Gastroesophageal sphincter (tissue), 4 donors: ENCODE results near the gene BOC. TPM values are rescaled to one million over a fixed set of nuclear protein-coding genes. Genes with fewer than 3 reads are reported as not detected.

Experiments used
- ATAC-seq: fragments of 150-250 bp; one replicate; pipeline ENCODE4 v1.9.1; 2016; ENCODE audit warnings: mild to moderate bottlenecking, moderate library complexity
- H3K27ac ChIP-seq, 4 donors: fragments of 200-600 bp; sonication (generic) in 3 of 4; 1 replicate in 3 of 4; 2 replicates in 1 of 4; pipeline ENCODE4 v1.5.1; 2016 to 2019
- H3K27me3 ChIP-seq: fragments of 200-600 bp; sonication (generic); one replicate; pipeline ENCODE4 v1.5.1; 2019
- H3K36me3 ChIP-seq, 2 donors: fragments of 200-600 bp; sonication (generic); one replicate each; pipeline ENCODE4 v1.5.1; 2019; ENCODE audit warnings: control low read depth in 1 of 2
- H3K4me1 ChIP-seq, 3 donors: fragments of 200-600 bp; sonication (generic); 1 replicate in 2 of 3; 2 replicates in 1 of 3; pipeline ENCODE4 v1.5.1; 2016 to 2019; ENCODE audit warnings: control low read depth in 2 of 3
- H3K4me3 ChIP-seq, 2 donors: fragments of 200-600 bp; sonication (generic); one replicate each; pipeline ENCODE4 v1.5.1; 2019; ENCODE audit warnings: mild to moderate bottlenecking in 1 of 2, moderate library complexity in 1 of 2
- H3K9me3 ChIP-seq, 3 donors: fragments of 200-600 bp; sonication (generic); one replicate each; pipeline ENCODE4 v1.5.1; 2017 to 2019; ENCODE audit warnings: control low read depth in 2 of 3
- EP300 ChIP-seq: sonication (generic); formaldehyde crosslinking; IDR thresholded peaks from one replicate; pipeline ENCODE4 v1.6.1; 2017; ENCODE audit warnings: antibody characterized with exemption, mild to moderate bottlenecking
- POLR2A ChIP-seq, 2 donors: fragments of 450-650 bp; IDR thresholded peaks; one replicate each; pipeline ENCODE4 v1.6.1; 2017; ENCODE audit warnings: antibody characterized with exemption in 2 of 2, mild to moderate bottlenecking in 2 of 2, moderate library complexity in 1 of 2
- POLR2AphosphoS5 ChIP-seq: sonication (generic); formaldehyde crosslinking; IDR thresholded peaks from one replicate; pipeline ENCODE4 v1.6.1; 2017; ENCODE audit warnings: antibody characterized with exemption
- WGBS, 2 donors: methylation state at CpG; one replicate each; pipeline ENCODE4 v1.1.5; 2018; ENCODE audit warnings: low coverage in 1 of 2; 5-methylcytosine and 5-hydroxymethylcytosine counted together
- total RNA-seq, 4 donors: library from RNA; depleted of rRNA; stranded (reverse); fragments of >200 nt; gene quantifications; one replicate each; pipeline ENCODE4 v1.1.0, GENCODE V29; 2016
- TF ChIP-seq, protein P1 (sequence below), 4 experiments: fragments of 200-600 bp in 2 of 4; fragments of 450-650 bp in 2 of 4; sonication (generic) in 1 of 4; IDR thresholded peaks; one replicate each; pipeline ENCODE4 v1.5.1; 2017 to 2019; ENCODE audit warnings: antibody characterized with exemption in 4 of 4, mild to moderate bottlenecking in 2 of 4, moderate library complexity in 2 of 4

Gene BOC
- total RNA-seq, 4 donors from 2014 or later = 41.5 to 130 (median 73.9) TPM

- TF ChIP-seq, protein P1, sequence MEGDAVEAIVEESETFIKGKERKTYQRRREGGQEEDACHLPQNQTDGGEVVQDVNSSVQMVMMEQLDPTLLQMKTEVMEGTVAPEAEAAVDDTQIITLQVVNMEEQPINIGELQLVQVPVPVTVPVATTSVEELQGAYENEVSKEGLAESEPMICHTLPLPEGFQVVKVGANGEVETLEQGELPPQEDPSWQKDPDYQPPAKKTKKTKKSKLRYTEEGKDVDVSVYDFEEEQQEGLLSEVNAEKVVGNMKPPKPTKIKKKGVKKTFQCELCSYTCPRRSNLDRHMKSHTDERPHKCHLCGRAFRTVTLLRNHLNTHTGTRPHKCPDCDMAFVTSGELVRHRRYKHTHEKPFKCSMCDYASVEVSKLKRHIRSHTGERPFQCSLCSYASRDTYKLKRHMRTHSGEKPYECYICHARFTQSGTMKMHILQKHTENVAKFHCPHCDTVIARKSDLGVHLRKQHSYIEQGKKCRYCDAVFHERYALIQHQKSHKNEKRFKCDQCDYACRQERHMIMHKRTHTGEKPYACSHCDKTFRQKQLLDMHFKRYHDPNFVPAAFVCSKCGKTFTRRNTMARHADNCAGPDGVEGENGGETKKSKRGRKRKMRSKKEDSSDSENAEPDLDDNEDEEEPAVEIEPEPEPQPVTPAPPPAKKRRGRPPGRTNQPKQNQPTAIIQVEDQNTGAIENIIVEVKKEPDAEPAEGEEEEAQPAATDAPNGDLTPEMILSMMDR (IDR thresholded peaks at IDR 0.05) = no peak
- no peak for TF ChIP-seq POLR2AphosphoS5
- no peak for TF ChIP-seq POLR2A (IDR thresholded peaks at IDR 0.05)
- TF ChIP-seq EP300 = no peak
- no peak for ATAC-seq
- 89 to 100% methylated on average over 1 of the region's 2 CpGs for WGBS, 2 donors
- Histone ChIP-seq H3K4me1 (peaks cover 5 to 51% (median 6%) of the 10 kb centered on the region in 3 donors), H3K4me3 (no peak overlapping the region), H3K9me3 (no peaks in the 10 kb centered on the region), H3K27me3 (no peaks in the 10 kb centered on the region), H3K27ac (no peak overlapping the region), H3K36me3 (no peaks in the 10 kb centered on the region)
Observed at GRCh38 chr3:113173102-113173501, 38.3 kb upstream of the BOC start.

DNA sequence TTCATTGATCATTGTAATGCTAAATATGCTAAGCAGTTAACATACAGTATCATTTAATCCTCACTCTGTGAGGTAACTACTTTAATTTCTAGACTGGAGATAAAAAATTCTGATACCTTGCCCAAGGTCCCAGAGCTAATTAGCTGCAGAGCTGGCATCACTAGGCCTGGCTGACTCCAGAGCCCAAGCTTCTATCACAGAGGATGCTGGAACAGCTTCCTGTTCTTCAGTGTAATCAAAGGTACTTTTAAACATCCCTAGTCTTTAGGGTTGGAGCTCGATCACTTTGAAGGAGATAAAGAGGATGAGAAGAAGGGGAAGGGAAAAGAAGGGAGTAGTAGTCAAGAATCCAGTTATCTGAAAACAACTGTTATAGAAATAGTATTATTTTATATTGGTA, 37.1 kb upstream of the BOC start:
- Histone ChIP-seq H3K4me1 (peaks cover 0 to 41% (median 3%) of the 10 kb centered on the region in 3 donors), H3K9me3 (no peaks in the 10 kb centered on the region), H3K36me3 (no peaks in the 10 kb centered on the region), H3K27ac (no peak overlapping the region), H3K4me3 (no peak overlapping the region), H3K27me3 (no peaks in the 10 kb centered on the region)
- ATAC-seq = no peak
- 67 to 83% methylated on average over 1 of the region's 1 CpG for WGBS, 2 donors
- no peak for TF ChIP-seq EP300

DNA sequence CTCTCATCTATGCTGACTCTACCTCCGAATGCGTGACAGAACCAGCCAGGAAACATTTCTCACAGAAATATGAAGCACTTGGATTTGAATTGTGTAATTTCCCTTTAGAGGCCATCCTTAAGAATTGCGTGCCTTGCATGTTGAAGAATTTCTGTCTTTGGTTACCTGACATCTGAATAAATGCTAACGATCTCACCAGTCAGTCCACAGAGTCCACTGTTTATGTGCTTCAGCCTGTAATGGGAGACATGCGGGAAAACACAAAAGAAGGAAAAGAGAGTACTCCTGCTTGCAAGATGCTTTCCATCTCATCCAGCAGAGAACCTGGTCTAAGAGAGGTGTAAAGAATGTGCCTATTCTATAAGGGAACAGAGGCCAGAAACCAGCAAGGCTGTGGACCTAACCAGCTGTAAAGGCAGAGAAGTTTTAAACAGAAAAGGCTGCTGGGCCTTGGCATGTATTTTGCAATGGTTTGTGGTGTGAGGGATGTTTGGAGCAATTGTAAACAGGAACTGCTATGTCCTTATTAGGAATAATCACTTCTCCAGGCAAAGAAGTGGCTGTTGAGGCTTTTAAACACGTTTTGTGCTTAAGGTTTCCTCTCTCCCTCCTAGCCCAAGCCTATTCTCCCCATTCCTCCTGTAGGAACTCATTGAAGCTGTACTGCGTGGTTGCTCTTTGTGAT, 36.4 kb upstream of the BOC start:
- 71 to 92% methylated on average over 2 to 7 of the region's 7 CpGs for WGBS, 2 donors
- H3K27ac ChIP-seq = no peak overlapping the region

DNA sequence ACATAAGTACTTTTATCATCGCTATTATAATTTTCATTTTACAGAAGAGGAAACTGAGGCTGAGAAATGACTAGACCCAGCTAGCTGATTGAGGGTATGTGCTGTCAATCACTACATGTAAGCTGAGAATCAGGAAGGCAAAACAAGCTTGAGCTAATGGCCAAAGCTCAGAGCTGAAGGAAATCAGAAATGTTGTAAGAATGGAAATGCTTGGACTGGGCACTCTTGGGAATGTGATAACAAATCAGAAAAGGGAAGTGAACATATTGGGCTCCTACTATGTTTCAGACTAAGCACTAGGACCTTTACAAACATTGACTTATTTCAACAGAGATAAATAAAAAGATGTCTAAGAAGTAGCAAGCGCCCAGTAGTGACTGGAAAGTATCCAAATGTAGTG, 33.8 kb upstream of the BOC start:
- TF ChIP-seq POLR2AphosphoS5 (no peak), POLR2A (IDR thresholded peaks at IDR 0.05) (no peak)
- WGBS, 2 donors = 56 to 78% methylated on average over 2 of the region's 2 CpGs
- no peak overlapping the region for H3K4me3 ChIP-seq
- no peaks in the 10 kb centered on the region for H3K27me3 ChIP-seq
- no peaks in the 10 kb centered on the region for H3K36me3 ChIP-seq
- H3K27ac ChIP-seq = no peak overlapping the region
- no peaks in the 10 kb centered on the region for H3K9me3 ChIP-seq
- H3K4me1 ChIP-seq = peaks cover 0 to 28% (median 3%) of the 10 kb centered on the region in 3 donors
- ATAC-seq = no peak

More for the DNA sequence above, 36.4 kb upstream of the BOC start:
- H3K4me1 ChIP-seq = peaks cover 0 to 35% (median 3%) of the 10 kb centered on the region in 3 donors
- no peak for ATAC-seq
- TF ChIP-seq POLR2AphosphoS5 (no peak), POLR2A (IDR thresholded peaks at IDR 0.05) (no peak), EP300 (no peak)
- TF ChIP-seq, protein P1 (IDR thresholded peaks at IDR 0.05) = no peak
- no peaks in the 10 kb centered on the region for H3K36me3 ChIP-seq
- H3K27me3 ChIP-seq = no peaks in the 10 kb centered on the region
- H3K9me3 ChIP-seq = no peaks in the 10 kb centered on the region
- H3K4me3 ChIP-seq = no peak overlapping the region

- H3K27me3 ChIP-seq = no peaks in the 10 kb centered on the region
Observed at GRCh38 chr3:113179235-113179824, 32.0 kb upstream of the BOC start.

More at GRCh38 chr3:113179235-113179824, 32.0 kb upstream of the BOC start:
- no peak for ATAC-seq
- 87 to 100% methylated on average over 2 to 3 of the region's 4 CpGs for WGBS, 2 donors
- peaks cover 0 to 26% (median 3%) of the 10 kb centered on the region in 3 donors for H3K4me1 ChIP-seq
- H3K4me3 ChIP-seq = no peak overlapping the region
- TF ChIP-seq EP300 (no peak), POLR2A (IDR thresholded peaks at IDR 0.05) (no peak), POLR2AphosphoS5 (no peak)
- TF ChIP-seq, protein P1 (IDR thresholded peaks at IDR 0.05) = no peak
- no peaks in the 10 kb centered on the region for H3K9me3 ChIP-seq
- H3K36me3 ChIP-seq = no peaks in the 10 kb centered on the region
- H3K27ac ChIP-seq = no peak overlapping the region
